Skeletal muscle tissue (tissue), 4 donors: ENCODE data around the gene ANKRD11. TPM values are rescaled to one million over a fixed set of nuclear protein-coding genes. Genes with fewer than 3 reads are reported as not detected.
"Not testable (repeated sequence)": the region's sequence is repeated elsewhere in the genome, so short reads cannot be mapped to it uniquely, and the experiment has no call there.

Experiments used
- H3K27ac ChIP-seq: one replicate; pipeline ENCODE4 v1.7.0; 2013; ENCODE audit warnings: mild to moderate bottlenecking, low read depth, low read length, inconsistent platforms
- H3K27me3 ChIP-seq, 3 donors: one replicate each; pipeline ENCODE4 v1.7.0; 2013; ENCODE audit warnings: low read length in 3 of 3; ENCODE audit not compliant: control insufficient read depth in 3 of 3, insufficient read depth in 3 of 3
- H3K36me3 ChIP-seq, 3 donors: one replicate each; pipeline ENCODE4 v1.7.0; 2013; ENCODE audit warnings: low read length in 3 of 3; ENCODE audit not compliant: control insufficient read depth in 3 of 3, insufficient read depth in 3 of 3
- H3K4me1 ChIP-seq, 3 donors: one replicate each; pipeline ENCODE4 v1.7.0; 2013; ENCODE audit warnings: low read length in 3 of 3, mild to moderate bottlenecking in 3 of 3; ENCODE audit not compliant: control insufficient read depth in 3 of 3, insufficient read depth in 3 of 3
- H3K4me3 ChIP-seq, 3 donors: one replicate each; pipeline ENCODE4 v1.7.0; 2013; ENCODE audit warnings: low read length in 3 of 3
- H3K9ac ChIP-seq, 3 donors: one replicate each; pipeline ENCODE4 v1.7.0; 2013; ENCODE audit warnings: low read length in 3 of 3, mild to moderate bottlenecking in 3 of 3, moderate library complexity in 2 of 3, low read depth in 1 of 3
- H3K9me3 ChIP-seq, 3 donors: one replicate each; pipeline ENCODE4 v1.7.0; 2013; ENCODE audit warnings: low read length in 3 of 3; ENCODE audit not compliant: control insufficient read depth in 3 of 3
- total RNA-seq: library from RNA; depleted of rRNA; stranded (reverse); fragments of >200 nt; gene quantifications from one replicate; pipeline ENCODE4 v1.2.3, GENCODE V29; 2014
- donor health status: Osteomylitis.

ANKRD11 gene
- total RNA-seq, 1 donor from 2014 or later = 21.4 TPM

DNA sequence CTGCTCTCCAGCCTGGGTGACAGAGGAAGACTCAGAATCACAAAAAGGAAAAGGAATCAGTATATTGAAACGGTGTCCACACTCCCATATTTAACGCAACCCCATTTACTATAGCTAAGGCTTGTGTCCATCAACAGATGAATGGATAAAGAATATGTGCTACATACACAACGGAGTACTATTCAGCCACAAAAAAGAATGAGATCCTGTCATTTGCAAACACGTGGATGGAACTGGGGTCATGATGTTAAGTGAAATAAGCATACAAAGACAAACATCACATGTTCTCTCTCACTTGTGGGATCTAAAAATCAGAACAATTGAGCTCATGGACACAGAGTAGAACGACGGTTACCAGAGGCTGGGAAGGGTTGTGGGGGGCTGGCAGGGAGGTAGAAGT is 217.7 kb downstream of the ANKRD11 start:
- no peaks in the 10 kb centered on the region for H3K9me3 ChIP-seq
- H3K27ac ChIP-seq = no peak overlapping the region
- no peak overlapping the region for H3K9ac ChIP-seq
- H3K4me3 ChIP-seq = no peak overlapping the region
- H3K4me1 ChIP-seq = peaks cover 0 to 4% (median 0%) of the 10 kb centered on the region in 3 donors
- H3K27me3 ChIP-seq = no peaks in the 10 kb centered on the region
- H3K36me3 ChIP-seq = peaks cover 47 to 57% (median 50%) of the 10 kb centered on the region in 3 donors

DNA sequence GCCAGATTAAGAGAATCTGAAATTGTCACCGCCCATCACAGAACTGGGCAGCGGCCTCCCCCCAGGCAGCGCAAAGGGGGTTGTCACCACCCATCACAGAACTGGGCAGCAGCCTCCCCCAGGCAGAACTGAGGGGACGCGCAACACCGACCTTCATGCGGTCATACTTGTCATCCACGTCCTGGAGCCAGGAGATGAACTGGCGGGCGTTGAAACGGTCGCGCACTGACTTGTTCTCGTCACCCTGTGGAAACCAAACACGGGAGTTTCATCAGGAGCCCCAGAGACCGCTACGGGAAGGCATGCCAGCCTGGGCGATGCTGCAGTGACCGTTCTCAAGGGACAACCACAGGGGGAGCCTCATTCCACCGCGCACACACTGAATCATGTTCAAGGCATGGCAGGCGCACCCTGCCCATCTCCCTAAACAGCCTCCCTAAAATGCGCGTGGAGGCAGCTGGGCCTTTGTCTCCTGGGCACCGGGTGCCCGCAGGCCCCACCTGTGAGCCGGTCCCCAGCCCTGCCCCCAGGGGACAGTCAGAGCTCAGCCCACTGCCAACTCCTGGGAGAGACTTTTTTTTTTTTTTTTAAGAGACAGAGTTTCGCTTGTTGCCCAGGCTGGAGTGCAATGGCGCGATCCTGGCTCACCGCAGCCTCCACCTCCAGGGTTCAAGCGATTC is 219.6 kb downstream of the ANKRD11 start:
- Histone ChIP-seq H3K9ac (no peak overlapping the region), H3K27ac (no peak overlapping the region), H3K4me3 (no peak overlapping the region), H3K9me3 (no peaks in the 10 kb centered on the region), H3K27me3 (no peaks in the 10 kb centered on the region), H3K4me1 (peaks cover 0 to 4% (median 0%) of the 10 kb centered on the region in 3 donors), H3K36me3 (peaks cover 49 to 57% (median 49%) of the 10 kb centered on the region in 3 donors)

DNA sequence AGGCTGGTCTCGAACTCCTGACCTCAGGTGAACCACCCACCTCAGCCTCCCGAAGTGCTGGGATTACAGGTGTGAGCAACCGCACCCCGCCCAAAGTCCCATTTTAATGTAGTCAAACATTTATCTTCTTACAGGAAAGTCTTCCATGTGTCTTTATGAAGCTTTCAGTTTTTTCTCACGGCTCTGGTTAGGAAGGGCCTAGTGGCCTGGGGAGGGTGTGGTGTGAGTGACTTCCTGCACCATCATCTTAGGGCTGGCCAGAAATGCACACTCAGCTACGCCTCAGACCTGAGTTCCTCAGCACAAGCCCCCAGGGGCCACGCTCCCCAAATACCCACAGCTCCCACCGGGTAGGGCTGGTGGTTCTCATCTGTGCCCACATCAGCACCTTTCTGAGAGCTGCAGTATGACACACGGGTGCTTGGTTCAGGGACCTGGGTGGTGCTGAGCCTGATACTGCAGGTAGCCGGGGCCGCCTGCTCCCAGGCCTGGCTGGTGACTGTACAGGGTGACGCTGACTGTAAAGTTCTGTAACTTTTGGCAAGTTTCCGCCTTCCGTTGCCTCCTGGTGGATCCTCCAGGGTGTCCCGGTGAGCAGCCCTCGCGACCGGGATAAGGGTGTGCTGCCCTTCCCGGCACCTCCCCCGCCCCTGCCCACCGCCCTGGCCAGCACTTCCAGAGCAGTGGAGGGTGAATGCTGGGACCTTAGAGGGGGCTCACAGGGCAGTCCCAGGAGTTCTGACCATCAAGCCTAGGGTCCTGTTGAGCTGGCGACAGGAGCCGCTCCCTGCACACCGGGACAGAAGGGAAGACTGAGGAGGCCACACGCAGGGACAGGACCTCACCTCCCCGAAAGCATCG is 220.3 kb downstream of the ANKRD11 start:
- no peak overlapping the region for H3K4me3 ChIP-seq
- H3K27ac ChIP-seq = no peak overlapping the region
- no peaks in the 10 kb centered on the region for H3K27me3 ChIP-seq
- H3K9ac ChIP-seq = no peak overlapping the region
- peaks cover 0 to 4% (median 0%) of the 10 kb centered on the region in 3 donors for H3K4me1 ChIP-seq
- H3K9me3 ChIP-seq = no peaks in the 10 kb centered on the region
- H3K36me3 ChIP-seq = peaks cover 41 to 53% (median 46%) of the 10 kb centered on the region in 3 donors

DNA sequence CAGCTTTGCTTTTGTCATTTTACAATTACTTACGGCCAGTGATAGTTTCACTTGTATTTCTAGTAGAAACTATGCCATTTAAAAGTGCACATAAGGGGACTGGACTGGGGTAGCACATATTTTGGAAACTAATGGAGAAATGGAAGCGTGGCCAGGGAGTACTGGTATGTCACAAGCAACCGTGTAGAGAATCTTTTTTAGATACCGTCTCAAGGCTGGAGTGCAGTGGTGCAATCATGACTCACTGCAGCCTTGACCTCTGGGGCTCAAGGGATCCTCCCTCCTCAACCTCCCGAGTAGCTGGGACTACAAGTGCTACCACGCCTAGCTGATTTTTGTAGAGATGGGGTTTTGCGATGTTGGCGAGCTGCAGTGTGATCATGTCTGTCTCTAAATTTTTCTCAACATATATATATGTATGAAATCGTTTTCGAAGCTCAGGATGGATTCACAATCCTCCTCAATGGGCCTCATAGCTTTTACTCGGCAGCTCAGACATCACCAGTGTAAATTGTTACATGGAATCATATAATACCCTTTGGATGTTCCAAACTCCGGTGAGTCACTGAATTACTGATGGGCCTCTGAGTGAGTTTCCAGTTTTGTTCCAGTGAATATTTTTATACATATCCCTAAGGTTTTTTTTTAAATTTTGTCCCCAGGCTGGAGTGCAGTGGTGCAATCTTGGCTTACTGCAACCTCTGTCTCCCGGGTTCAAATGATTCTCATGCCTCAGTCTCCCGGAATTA is 221.2 kb downstream of the ANKRD11 start:
- no peak overlapping the region for H3K27ac ChIP-seq

DNA sequence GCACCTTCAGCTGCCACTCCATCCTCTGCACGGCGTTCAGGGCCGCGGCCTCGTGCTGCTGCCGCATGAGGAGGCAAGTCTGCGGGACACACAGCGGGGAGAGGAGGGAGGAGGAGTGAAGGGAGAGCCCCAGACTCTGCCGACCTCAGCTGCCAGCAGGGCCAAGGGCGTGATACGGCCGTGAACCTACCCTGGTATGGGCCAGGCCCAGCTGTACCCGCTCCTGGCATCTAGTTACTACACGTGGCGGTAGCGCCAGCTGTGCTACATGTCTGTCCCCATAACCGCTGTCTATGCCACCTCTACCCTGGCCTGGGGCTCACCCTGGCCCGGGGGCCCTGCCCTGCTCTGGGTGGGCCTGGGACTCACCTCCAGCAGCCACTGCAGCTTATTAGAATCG is 221.8 kb downstream of the ANKRD11 start:
- Histone ChIP-seq H3K9ac (no peak overlapping the region), H3K27me3 (no peaks in the 10 kb centered on the region), H3K4me3 (no peak overlapping the region), H3K9me3 (no peaks in the 10 kb centered on the region), H3K27ac (no peak overlapping the region), H3K36me3 (peaks cover 28 to 43% (median 32%) of the 10 kb centered on the region in 3 donors), H3K4me1 (peaks cover 0 to 4% (median 0%) of the 10 kb centered on the region in 3 donors)

More for the DNA sequence above, 221.2 kb downstream of the ANKRD11 start:
- no peaks in the 10 kb centered on the region for H3K27me3 ChIP-seq
- peaks cover 32 to 47% (median 37%) of the 10 kb centered on the region in 3 donors for H3K36me3 ChIP-seq
- H3K4me1 ChIP-seq = peaks cover 0 to 4% (median 0%) of the 10 kb centered on the region in 3 donors
- no peaks in the 10 kb centered on the region for H3K9me3 ChIP-seq
- H3K4me3 ChIP-seq = no peak overlapping the region
- no peak overlapping the region for H3K9ac ChIP-seq

DNA sequence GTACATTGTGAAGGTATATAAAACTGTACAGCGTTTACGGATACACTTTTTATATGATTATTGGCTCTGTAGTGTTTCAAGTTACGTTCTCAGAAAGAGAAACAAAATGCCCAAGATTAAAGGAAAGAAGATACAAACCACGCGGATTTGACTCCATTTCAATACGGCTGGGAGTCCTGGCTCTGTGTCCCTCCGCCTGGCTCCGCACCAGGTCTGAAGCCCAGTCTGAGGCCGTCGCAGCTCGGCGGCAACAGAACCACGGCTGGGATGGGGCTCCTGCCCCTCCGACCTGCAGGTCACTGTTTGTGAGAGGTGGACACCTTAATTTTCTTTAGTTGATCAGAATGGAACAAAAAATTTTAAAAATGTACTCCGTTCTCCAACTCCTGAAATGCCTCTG is 222.6 kb downstream of the ANKRD11 start:
- not testable (repeated sequence) for H3K9ac ChIP-seq, H3K4me3 ChIP-seq, H3K27me3 ChIP-seq, H3K9me3 ChIP-seq, H3K4me1 ChIP-seq, H3K27ac ChIP-seq
- H3K36me3 ChIP-seq = peaks cover 27 to 39% (median 28%) of the 10 kb centered on the region in 3 donors

DNA sequence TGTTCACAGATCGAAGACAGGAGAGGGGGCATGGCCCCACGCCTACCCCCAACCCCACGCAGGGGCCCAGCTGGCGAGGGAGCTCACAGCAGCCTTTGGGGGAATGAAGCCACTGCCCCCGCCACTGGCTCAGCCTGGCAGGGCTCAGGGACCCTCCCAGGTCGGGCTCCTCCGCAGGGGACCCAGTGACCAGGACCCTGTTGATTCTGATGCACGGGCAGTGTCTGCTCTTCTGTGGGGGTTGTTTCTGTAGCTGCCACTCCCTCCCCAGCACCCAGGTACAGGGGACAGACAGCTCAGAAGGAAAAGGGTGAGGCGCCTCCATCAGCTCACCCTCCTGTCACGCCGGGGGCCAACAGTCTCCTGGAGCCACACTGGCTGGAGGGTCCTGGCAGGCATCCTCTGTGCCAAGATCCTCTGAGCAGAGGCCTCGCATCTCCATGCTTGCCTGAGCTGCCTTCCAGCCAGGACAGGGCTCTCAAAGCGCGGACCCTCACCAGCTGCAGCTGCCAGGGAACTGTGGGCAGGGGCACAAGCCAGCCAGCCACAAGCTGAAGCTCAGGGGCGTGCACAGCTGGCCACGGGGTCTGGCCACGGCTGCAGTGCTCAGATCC is 223.7 kb downstream of the ANKRD11 start:
- no peak overlapping the region for H3K4me3 ChIP-seq
- H3K27ac ChIP-seq = no peak overlapping the region
- no peaks in the 10 kb centered on the region for H3K9me3 ChIP-seq
- H3K4me1 ChIP-seq = peaks cover 0 to 4% (median 0%) of the 10 kb centered on the region in 3 donors
- H3K36me3 ChIP-seq = peaks cover 25 to 35% (median 28%) of the 10 kb centered on the region in 3 donors
- H3K27me3 ChIP-seq = no peaks in the 10 kb centered on the region
- no peak overlapping the region for H3K9ac ChIP-seq

DNA sequence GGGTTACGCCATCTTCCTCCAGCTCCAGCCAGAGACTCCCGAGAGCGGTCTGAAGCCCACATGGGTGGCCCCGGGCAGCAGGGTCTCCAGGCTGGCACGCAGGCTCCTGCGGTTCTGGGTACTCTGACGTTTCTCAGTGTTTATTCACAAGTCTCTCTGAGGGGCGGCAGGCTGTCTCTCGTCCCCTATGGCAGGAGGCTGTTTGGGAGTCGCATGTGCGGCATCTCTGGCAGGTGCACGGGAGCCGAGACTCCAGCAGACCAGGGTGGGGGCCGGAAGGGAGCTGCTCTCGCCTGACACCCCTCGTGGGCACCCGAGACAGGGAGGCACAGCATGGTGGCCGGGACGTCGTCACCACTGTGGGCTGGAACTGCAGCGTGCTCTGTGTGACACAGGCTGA is 224.7 kb downstream of the ANKRD11 start:
- no peak overlapping the region for H3K9ac ChIP-seq
- peaks cover 22 to 31% (median 28%) of the 10 kb centered on the region in 3 donors for H3K36me3 ChIP-seq
- H3K9me3 ChIP-seq = no peaks in the 10 kb centered on the region
- no peak overlapping the region for H3K4me3 ChIP-seq
- H3K27ac ChIP-seq = no peak overlapping the region
- peaks cover 0 to 4% (median 0%) of the 10 kb centered on the region in 3 donors for H3K4me1 ChIP-seq
- no peaks in the 10 kb centered on the region for H3K27me3 ChIP-seq

DNA sequence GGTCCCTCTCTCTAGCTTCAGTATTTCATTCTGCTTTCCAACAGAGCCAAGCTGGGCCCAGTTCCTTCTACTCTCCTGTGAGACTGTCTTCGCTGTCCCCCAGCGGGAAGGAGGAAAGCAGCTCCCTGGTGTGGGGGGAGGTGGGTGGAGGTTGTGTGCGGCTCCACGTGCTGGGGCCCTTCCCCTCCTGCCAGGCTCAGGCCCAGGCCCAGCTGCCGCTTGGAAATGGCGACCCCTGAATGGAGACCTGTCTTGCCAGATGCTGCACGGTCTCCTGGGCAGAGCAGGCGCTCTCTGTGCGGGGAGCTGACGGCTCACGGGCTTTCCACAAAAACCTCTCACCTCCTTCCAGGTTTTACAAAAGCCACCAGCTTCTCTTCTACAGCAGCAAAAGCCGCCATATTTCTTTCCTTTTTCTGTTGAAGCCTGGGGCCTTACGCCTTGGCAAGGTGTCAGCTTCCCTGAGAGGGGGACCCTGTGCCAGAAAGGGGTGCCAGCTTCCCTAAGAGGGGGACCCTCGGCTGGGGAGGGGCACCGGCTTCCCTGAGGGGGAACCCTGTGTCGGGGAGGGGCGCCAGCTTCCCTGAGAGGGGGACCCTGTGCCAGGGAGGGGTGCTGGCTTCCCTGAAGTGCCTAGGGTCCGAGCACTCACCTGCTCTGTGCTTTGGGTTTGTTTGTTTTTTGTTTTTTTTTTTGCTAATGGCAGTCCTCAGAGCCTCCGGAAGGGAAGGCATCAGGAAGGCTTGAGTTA is 225.4 kb downstream of the ANKRD11 start:
- Histone ChIP-seq H3K4me3 (no peak overlapping the region), H3K27me3 (no peaks in the 10 kb centered on the region), H3K36me3 (peaks cover 15 to 24% (median 21%) of the 10 kb centered on the region in 3 donors), H3K4me1 (peaks cover 0 to 2% (median 0%) of the 10 kb centered on the region in 3 donors), H3K27ac (no peak overlapping the region), H3K9me3 (no peaks in the 10 kb centered on the region), H3K9ac (no peak overlapping the region)
